Loucy (cell line): ENCODE data around the gene RAB27B.

Source experiments
- H2AFZ ChIP-seq: fragments of 200-600 bp; sonication (generic); 2 replicates; pipeline ENCODE4 v1.6.0; 2016; ENCODE audit warnings: antibody characterized with exemption, mild to moderate bottlenecking, low read length, moderate library complexity
- H3F3A ChIP-seq: fragments of 200-600 bp; 2 replicates; pipeline ENCODE4 v1.6.0; 2016; ENCODE audit warnings: antibody characterized with exemption, low read depth, mild to moderate bottlenecking
- H3K27me3 ChIP-seq: fragments of 200-600 bp; sonication (generic); 2 replicates; pipeline ENCODE4 v1.6.1; 2014; ENCODE audit warnings: low read length, mild to moderate bottlenecking; ENCODE audit not compliant: insufficient read depth, poor library complexity, severe bottlenecking
- H3K36me3 ChIP-seq: fragments of 200-600 bp; sonication (generic); 2 replicates; pipeline ENCODE4 v1.6.1; 2016; ENCODE audit warnings: low read length; ENCODE audit not compliant: insufficient read depth
- H3K4me1 ChIP-seq: fragments of 200-600 bp; sonication (generic); 2 replicates; pipeline ENCODE4 v1.5.1; 2014; ENCODE audit warnings: low read length, mild to moderate bottlenecking; ENCODE audit not compliant: insufficient read depth, poor library complexity, severe bottlenecking
- H3K4me2 ChIP-seq: fragments of 200-600 bp; sonication (generic); 2 replicates; pipeline ENCODE4 v1.6.0; 2014; ENCODE audit warnings: antibody characterized with exemption, low read length, low read depth, mild to moderate bottlenecking; ENCODE audit not compliant: poor library complexity, severe bottlenecking
- H3K4me3 ChIP-seq: fragments of 200-600 bp; sonication (generic); 2 replicates; pipeline ENCODE4 v1.5.1; 2014; ENCODE audit warnings: low read length, mild to moderate bottlenecking, mixed read lengths; ENCODE audit not compliant: poor library complexity, severe bottlenecking
- H3K79me2 ChIP-seq: fragments of 200-600 bp; sonication (generic); 2 replicates; pipeline ENCODE4 v1.6.1; 2014; ENCODE audit warnings: low read length; ENCODE audit not compliant: insufficient read depth
- H3K9ac ChIP-seq: fragments of 200-600 bp; sonication (generic); 2 replicates; pipeline ENCODE4 v1.6.0; 2014; ENCODE audit warnings: mild to moderate bottlenecking, low read depth, low read length, moderate library complexity; ENCODE audit not compliant: poor library complexity, severe bottlenecking
- H3K9me2 ChIP-seq: fragments of 200-600 bp; sonication (generic); replicated peaks from 2 replicates; pipeline ENCODE4 v1.6.1; 2016; ENCODE audit warnings: low read depth, low read length, mixed read lengths
- H3K9me3 ChIP-seq: fragments of 200-600 bp; sonication (generic); 2 replicates; pipeline ENCODE4 v1.6.1; 2014; ENCODE audit warnings: mild to moderate bottlenecking, antibody characterized with exemption, low read length, low read depth; ENCODE audit not compliant: insufficient read depth
- H4K20me1 ChIP-seq: fragments of 200-600 bp; sonication (generic); 2 replicates; pipeline ENCODE4 v1.6.0; 2014; ENCODE audit warnings: antibody characterized with exemption, low read length, mild to moderate bottlenecking; ENCODE audit not compliant: insufficient read depth, poor library complexity, severe bottlenecking
- CTCF ChIP-seq: fragments of 200-600 bp; sonication (generic); conservative IDR thresholded peaks from 2 replicates; pipeline ENCODE4 v1.5.1; 2014; ENCODE audit warnings: mild to moderate bottlenecking, antibody characterized with exemption, low read length
- EZH2phosphoT487 ChIP-seq: fragments of 200-600 bp; IDR thresholded peaks from 2 replicates; pipeline ENCODE4 v1.6.1; 2018; ENCODE audit warnings: antibody characterized with exemption, mild to moderate bottlenecking, moderate library complexity, borderline replicate concordance

Gene RAB27B

GRCh38 chr18:54938506-54938905 is 110.2 kb downstream of the RAB27B start:
- H3K79me2 ChIP-seq: no peaks in the 10 kb centered on the region
- no peak overlapping the region for H3K4me3 ChIP-seq
- H3K9ac ChIP-seq: no peak overlapping the region
- H2AFZ ChIP-seq: no peak overlapping the region
- no peaks in the 10 kb centered on the region for H4K20me1 ChIP-seq
- H3K9me3 ChIP-seq: no peaks in the 10 kb centered on the region
- H3K27me3 ChIP-seq: no peaks in the 10 kb centered on the region
- TF ChIP-seq EZH2phosphoT487 (no peak), CTCF (no peak)
- H3K4me2 ChIP-seq: no peak overlapping the region
- no peaks in the 10 kb centered on the region for H3F3A ChIP-seq
- H3K4me1 ChIP-seq: no peaks in the 10 kb centered on the region
- no peaks in the 10 kb centered on the region for H3K36me3 ChIP-seq
- H3K9me2 ChIP-seq: no peaks in the 10 kb centered on the region

- TF ChIP-seq EZH2phosphoT487: no peak
- TF ChIP-seq CTCF: no peak
- no peaks in the 10 kb centered on the region for H3K9me2 ChIP-seq
Measured at GRCh38 chr18:54939361-54939917, 111.2 kb downstream of the RAB27B start.

GRCh38 chr18:54942144-54942543 is 113.9 kb downstream of the RAB27B start:
- no peaks in the 10 kb centered on the region for H3K79me2 ChIP-seq
- no peaks in the 10 kb centered on the region for H4K20me1 ChIP-seq
- H2AFZ ChIP-seq: no peak overlapping the region
- no peaks in the 10 kb centered on the region for H3K9me3 ChIP-seq
- no peak overlapping the region for H3K9ac ChIP-seq
- TF ChIP-seq CTCF (no peak), EZH2phosphoT487 (no peak)
- no peaks in the 10 kb centered on the region for H3F3A ChIP-seq
- no peaks in the 10 kb centered on the region for H3K27me3 ChIP-seq
- no peaks in the 10 kb centered on the region for H3K9me2 ChIP-seq
- H3K4me3 ChIP-seq: no peak overlapping the region
- H3K4me1 ChIP-seq: peaks cover 17% of the 10 kb centered on the region
- H3K4me2 ChIP-seq: no peak overlapping the region
- H3K36me3 ChIP-seq: no peaks in the 10 kb centered on the region

More at GRCh38 chr18:54939361-54939917, 111.2 kb downstream of the RAB27B start:
- Histone ChIP-seq H3K9me3 (no peaks in the 10 kb centered on the region), H3K4me2 (no peak overlapping the region), H2AFZ (no peak overlapping the region), H3K9ac (no peak overlapping the region), H4K20me1 (no peaks in the 10 kb centered on the region), H3K79me2 (no peaks in the 10 kb centered on the region), H3K4me1 (no peaks in the 10 kb centered on the region), H3K36me3 (no peaks in the 10 kb centered on the region), H3K27me3 (no peaks in the 10 kb centered on the region), H3K4me3 (no peak overlapping the region), H3F3A (no peaks in the 10 kb centered on the region)
